ENCODE results near the gene PYGB.

GRCh38 chr20:25289886-25290597 lies 42.2 kb downstream of the PYGB start:
- no peak for TF ChIP-seq CTCF (IDR thresholded peaks at IDR 0.05)
- no peak for TF ChIP-seq ZFX (IDR thresholded peaks at IDR 0.05; ENCODE audit: borderline replicate concordance)

All from 22Rv1 (cell line).